DMS79 (cell line): ENCODE results near the gene DUOX2.
A peak's percentile ranks its signal among the peaks of the same experiment; 100 is the strongest.
"Not testable (repeated sequence)": the region's sequence is repeated elsewhere in the genome, so short reads cannot be mapped to it uniquely, and the experiment has no call there.

Experiments
- DNase-seq: peaks from one replicate; lab custom pipeline; 2025; lab: John Stamatoyannopoulos, UW

Gene DUOX2

GRCh38 chr15:45118996-45119395, 5.0 kb upstream of the DUOX2 start:
- no peak for DNase-seq

- peak; percentile 51 for DNase-seq
Observed at GRCh38 chr15:45118131-45118588, 4.2 kb upstream of the DUOX2 start.

GRCh38 chr15:45117308-45118130, 3.5 kb upstream of the DUOX2 start:
- no peak for DNase-seq

GRCh38 chr15:45116482-45117307, 2.7 kb upstream of the DUOX2 start:
- no peak for DNase-seq

- no peak for DNase-seq
Observed at GRCh38 chr15:45116006-45116481, 2.1 kb upstream of the DUOX2 start.

- DNase-seq = no peak
Observed at GRCh38 chr15:45115312-45115820, 1.4 kb upstream of the DUOX2 start.

- no peak for DNase-seq
Observed at GRCh38 chr15:45114751-45115085, 746 bp upstream of the DUOX2 start.

- DNase-seq = no peak
Observed at GRCh38 chr15:45113380-45113990, 487 bp downstream of the DUOX2 start.

- DNase-seq = no peak
Observed at GRCh38 chr15:45112591-45113379, 1.2 kb downstream of the DUOX2 start.

GRCh38 chr15:45112143-45112590, 1.8 kb downstream of the DUOX2 start:
- DNase-seq = no peak

- DNase-seq = no peak
Observed at GRCh38 chr15:45111390-45112142, 2.4 kb downstream of the DUOX2 start.

GRCh38 chr15:45110256-45110820, 3.6 kb downstream of the DUOX2 start:
- DNase-seq = no peak

GRCh38 chr15:45107941-45108630, 5.9 kb downstream of the DUOX2 start:
- DNase-seq = no peak

- DNase-seq = peak; percentile 65
Observed at GRCh38 chr15:45106002-45106790, 7.8 kb downstream of the DUOX2 start.

- no peak for DNase-seq
Observed at GRCh38 chr15:45105586-45105985, 8.4 kb downstream of the DUOX2 start.

- not testable (repeated sequence) for DNase-seq
Observed at GRCh38 chr15:45104170-45104569, 9.8 kb downstream of the DUOX2 start.

- no peak for DNase-seq
Observed at GRCh38 chr15:45102226-45102625, 11.7 kb downstream of the DUOX2 start.

- DNase-seq = no peak
Observed at GRCh38 chr15:45101749-45102148, 12.2 kb downstream of the DUOX2 start.
